K562 (cell line): ENCODE measurements around the gene FBXO4. TPM values are rescaled to one million over a fixed set of nuclear protein-coding genes. Genes with fewer than 3 reads are reported as not detected.
A peak's percentile ranks its signal among the peaks of the same experiment; 100 is the strongest.

ENCODE experiments used
- ARID1B ChIP-seq: fragments of 450-650 bp; IDR thresholded peaks from 2 replicates; pipeline ENCODE4 v1.6.1; 2016; ENCODE audit warnings: antibody characterized with exemption, mild to moderate bottlenecking, inconsistent platforms
- ARID3A ChIP-seq: IDR thresholded peaks from 2 replicates; pipeline ENCODE4 v1.6.1; 2012; ENCODE audit warnings: low read depth, low read length, improper control_type of control experiment, borderline replicate concordance
- E2F4 ChIP-seq: sonication (generic); formaldehyde crosslinking; IDR thresholded peaks from 2 replicates; pipeline ENCODE4 v1.8.0; 2022; ENCODE audit warnings: mild to moderate bottlenecking, low read depth, missing genetic modification reagents
- FOXK2 ChIP-seq, 2 experiments: fragments of 450-650 bp; IDR thresholded peaks in 1 of 2; conservative IDR thresholded peaks in 1 of 2; 2 replicates each; pipeline ENCODE4 v1.6.1; 2016; ENCODE audit warnings: low read depth in 2 of 2, mild to moderate bottlenecking in 1 of 2
- HES1 ChIP-seq: fragments of 450-650 bp; IDR thresholded peaks from 2 replicates; pipeline ENCODE4 v1.6.1; 2016; ENCODE audit warnings: low read depth, mild to moderate bottlenecking, moderate library complexity
- JUNB ChIP-seq: fragments of 450-650 bp; formaldehyde crosslinking; conservative IDR thresholded peaks from 2 replicates; pipeline ENCODE4 v1.4.0; 2020; ENCODE audit warnings: mild to moderate bottlenecking
- MXD1 ChIP-seq: fragments of 250-450 bp; sonication (Bioruptor Pico); IDR thresholded peaks from 2 replicates; pipeline ENCODE4 v1.8.0; 2021; ENCODE audit warnings: borderline replicate concordance, mild to moderate bottlenecking, moderate library complexity; ENCODE audit not compliant: poor library complexity, severe bottlenecking
- NRF1 ChIP-seq, 2 experiments: fragments of 450-650 bp; IDR thresholded peaks in 1 of 2; conservative IDR thresholded peaks in 1 of 2; 2 replicates each; pipeline ENCODE4 v1.6.1; 2014; ENCODE audit warnings: mild to moderate bottlenecking in 2 of 2
- RAD51 ChIP-seq: fragments of 450-650 bp; IDR thresholded peaks from 2 replicates; pipeline ENCODE4 v1.7.1; 2016; ENCODE audit warnings: low read depth, mild to moderate bottlenecking, borderline replicate concordance
- RCOR1 ChIP-seq, 2 experiments: IDR thresholded peaks; 2 replicates each; pipeline ENCODE4 v1.6.1; 2012; ENCODE audit warnings: low read depth in 2 of 2, low read length in 2 of 2, borderline replicate concordance in 1 of 2, improper control_type of control experiment in 1 of 2
- SFPQ ChIP-seq: fragments of 200-400 bp; formaldehyde crosslinking; IDR thresholded peaks from 2 replicates; pipeline ENCODE4 v1.6.1; 2017; ENCODE audit warnings: mild to moderate bottlenecking, low read depth, low read length, moderate library complexity
- SMAD2 ChIP-seq: fragments of 150-350 bp; IDR thresholded peaks from 2 replicates; pipeline ENCODE4 v1.6.1; 2014; ENCODE audit warnings: low read depth, mild to moderate bottlenecking, low read length
- SMARCB1 ChIP-seq: IDR thresholded peaks from 2 replicates; pipeline ENCODE4 v1.6.1; 2011; ENCODE audit warnings: improper control_type of control experiment, low read depth; ENCODE audit not compliant: insufficient read length
- SPI1 ChIP-seq: IDR thresholded peaks from 2 replicates; pipeline ENCODE4 v1.6.1; 2011; ENCODE audit warnings: low read depth, low read length, control low read depth, borderline replicate concordance
- TSC22D4 ChIP-seq: fragments of 450-650 bp; IDR thresholded peaks from 2 replicates; pipeline ENCODE4 v1.6.1; 2016; ENCODE audit warnings: missing genetic modification characterization, missing biosample characterization, control low read depth
- ZKSCAN8 ChIP-seq: fragments of 200-800 bp; sonication (Bioruptor generic); IDR thresholded peaks from 2 replicates; pipeline ENCODE4 v1.6.1; 2016; ENCODE audit warnings: missing genetic modification characterization, missing compliant biosample characterization
- ZNF134 ChIP-seq: fragments of 250-450 bp; sonication (Bioruptor Pico); conservative IDR thresholded peaks from 2 replicates; pipeline ENCODE4 v1.4.0; 2020
- ZNF583 ChIP-seq: fragments of 250-450 bp; sonication (Bioruptor Pico); IDR thresholded peaks from 2 replicates; pipeline ENCODE4 v1.4.0; 2020
- ZNF696 ChIP-seq: fragments of 250-450 bp; sonication (Bioruptor Pico); conservative IDR thresholded peaks from 2 replicates; pipeline ENCODE4 v1.4.0; 2020; ENCODE audit warnings: mild to moderate bottlenecking, moderate library complexity
- ZNF764 ChIP-seq: fragments of 250-450 bp; sonication (Bioruptor Pico); IDR thresholded peaks from 2 replicates; pipeline ENCODE4 v1.4.0; 2020; ENCODE audit warnings: low read depth, mild to moderate bottlenecking, moderate library complexity
- ZNF77 ChIP-seq: fragments of 250-450 bp; sonication (Bioruptor Pico); IDR thresholded peaks from 2 replicates; pipeline ENCODE4 v1.5.0; 2020
- polyA plus RNA-seq, 8 experiments: library from polyadenylated mRNA; depleted of rRNA in 4 of 8; stranded (reverse) in 5 of 8; unstranded in 3 of 8; fragments of >200 nt; fragmentation: Nextera tagmentation in 2 of 8; fragmentation: Illumina TruSeq in 1 of 8; extraction: Ambion mirVana in 2 of 8; extraction: Trizol in 1 of 8; gene quantifications; 2 replicates each; pipeline versions ENCODE4 v1.2.1 to v1.2.3, GENCODE V29; 2011 to 2014; ENCODE audit warnings: inconsistent platforms in 1 of 8, missing spikeins in 1 of 8
- total RNA-seq, 7 experiments: library from RNA; depleted of rRNA in 6 of 7; stranded (reverse); fragments of >200 nt in 6 of 7; fragmentation: Illumina TruSeq in 2 of 7; extraction: Trizol in 2 of 7; gene quantifications; 2 replicates each; pipeline versions ENCODE4 v1.2.1 to v1.2.3, GENCODE V29; 2011 to 2021; ENCODE audit warnings: low replicate concordance in 1 of 7

Gene FBXO4
- total and polyA plus RNA-seq, 9 of the 15 experiments (the other 6 are each of a cell fraction or from before 2014, with no cell fraction given), result 5.9 to 33.4 (median 19.6) TPM

GRCh38 chr5:41883243-41883642 is 41.8 kb upstream of the FBXO4 start (continued):
- TF ChIP-seq ARID3A (peak; percentile 60; the same call in 1 of the 2 replicates), ZNF583 (CRISPR knock-in tag) (no peak), TSC22D4 (no peak), SMARCB1 (no peak), FOXK2 (conservative IDR thresholded peaks at IDR 0.05 in 1 of 2, IDR thresholded peaks at IDR 0.05 in 1 of 2; ENCODE audit: low read depth in 2 of 2) (peak in 1 of 2 experiments; percentile 68; a peak in 3 of 4 replicates), SFPQ (no peak), JUNB (CRISPR knock-in tag) (no peak), ZNF764 (CRISPR knock-in tag) (no peak), ZNF696 (CRISPR knock-in tag) (no peak), ZNF134 (CRISPR knock-in tag) (peak; percentile 84), SPI1 (no peak), E2F4 (CRISPR knock-in tag) (no peak), ZNF77 (no peak), RCOR1 (IDR thresholded peaks at IDR 0.05; ENCODE audit: borderline replicate concordance in 1 of 2, low read depth in 2 of 2, low read length in 2 of 2) (peak in 1 of 2 experiments; percentile 71; a peak in 2 of 4 replicates), ZKSCAN8 (CRISPR knock-in tag) (no peak), ARID1B (peak; percentile 90), SMAD2 (no peak), HES1 (peak; percentile 57; the same call in 1 of the 2 replicates), RAD51 (peak; percentile 23; the same call in 1 of the 2 replicates), MXD1 (CRISPR knock-in tag) (no peak), NRF1 (conservative IDR thresholded peaks at IDR 0.05 in 1 of 2, IDR thresholded peaks at IDR 0.05 in 1 of 2) (peak; percentile 52 to 61)
